ENCODE measurements around the gene SYT17.

DNA sequence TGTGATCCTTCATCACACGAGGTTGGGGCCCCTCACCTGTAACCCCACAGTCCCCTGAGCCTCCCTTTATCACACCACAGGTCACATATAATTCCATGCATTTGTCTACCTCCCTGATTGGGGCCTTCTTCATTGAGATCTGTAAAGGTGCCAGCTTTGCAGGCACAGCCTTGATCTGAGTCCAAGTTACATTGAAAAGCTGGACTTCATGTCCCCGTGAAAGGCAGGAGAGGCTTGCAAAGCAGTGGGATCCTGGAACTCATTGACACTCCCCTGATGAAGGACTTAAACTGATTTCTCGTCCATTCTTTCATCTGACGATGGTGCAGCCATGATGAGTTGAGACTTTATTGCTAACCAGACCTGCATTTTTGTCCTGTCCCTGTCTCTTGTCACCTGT is 3.8 kb upstream of the SYT17 start:
- TF ChIP-seq POLR2A (IDR thresholded peaks at IDR 0.05; ENCODE audit: low read length) (no peak), GATA1 (IDR thresholded peaks at IDR 0.05; ENCODE audit: low read depth, low read length) (no peak)

Measured in erythroblast (primary cell).